COR-L47 (cell line): ENCODE data around the gene FHIT.

Experiments used
- DNase-seq: peaks from one replicate; lab custom pipeline; 2025; lab: John Stamatoyannopoulos, UW

FHIT gene

GRCh38 chr3:59795756-59796155 is 1455.5 kb downstream of the FHIT start:
- DNase-seq, result no peak

- DNase-seq, result no peak
Measured at GRCh38 chr3:59793976-59794375, 1457.3 kb downstream of the FHIT start.

- no peak for DNase-seq
Measured at GRCh38 chr3:59791774-59792308, 1459.4 kb downstream of the FHIT start.

- no peak for DNase-seq
Measured at GRCh38 chr3:59790241-59790640, 1461.0 kb downstream of the FHIT start.

GRCh38 chr3:59788801-59789200 is 1462.5 kb downstream of the FHIT start:
- DNase-seq, result no peak

- no peak for DNase-seq
Measured at GRCh38 chr3:59788133-59788532, 1463.1 kb downstream of the FHIT start.

- no peak for DNase-seq
Measured at GRCh38 chr3:59786374-59786773, 1464.9 kb downstream of the FHIT start.

- DNase-seq, result no peak
Measured at GRCh38 chr3:59784164-59784563, 1467.1 kb downstream of the FHIT start.

GRCh38 chr3:59783468-59783988 is 1467.7 kb downstream of the FHIT start:
- DNase-seq, result no peak

GRCh38 chr3:59782664-59783063 is 1468.6 kb downstream of the FHIT start:
- DNase-seq, result no peak

- no peak for DNase-seq
Measured at GRCh38 chr3:59780209-59780608, 1471.0 kb downstream of the FHIT start.

GRCh38 chr3:59779260-59779659 is 1472.0 kb downstream of the FHIT start:
- DNase-seq, result no peak

- no peak for DNase-seq
Measured at GRCh38 chr3:59777667-59778077, 1473.6 kb downstream of the FHIT start.

GRCh38 chr3:59777066-59777465 is 1474.2 kb downstream of the FHIT start:
- no peak for DNase-seq

GRCh38 chr3:59775761-59776325 is 1475.4 kb downstream of the FHIT start:
- no peak for DNase-seq

GRCh38 chr3:59775106-59775505 is 1476.1 kb downstream of the FHIT start:
- DNase-seq, result no peak

GRCh38 chr3:59774634-59775033 is 1476.6 kb downstream of the FHIT start:
- no peak for DNase-seq

- DNase-seq, result no peak
Measured at GRCh38 chr3:59774000-59774399, 1477.3 kb downstream of the FHIT start.

- no peak for DNase-seq
Measured at GRCh38 chr3:59772416-59773408, 1478.5 kb downstream of the FHIT start.

- DNase-seq, result no peak
Measured at GRCh38 chr3:59771768-59772181, 1479.5 kb downstream of the FHIT start.

- peak; percentile 33 for DNase-seq
Measured at GRCh38 chr3:59769127-59769750, 1482.0 kb downstream of the FHIT start.

- DNase-seq, result no peak
Measured at GRCh38 chr3:59766200-59766872, 1484.9 kb downstream of the FHIT start.
